Stimulated activated CD8-positive, alpha-beta memory T cell treated with anti-CD3 and anti-CD28 coated beads, Interleukin-15, amount 100 ng/mL, for 48 hours (primary cell): ENCODE measurements around the gene NFIA.
"Not testable (repeated sequence)": the region's sequence is repeated elsewhere in the genome, so short reads cannot be mapped to it uniquely, and the experiment has no call there.

Experiments used
- DNase-seq, 2 donors: peaks; one replicate each; pipeline ENCODE4 v3.0.0-alpha.2; 2020; ENCODE audit warnings: low read depth in 2 of 2

Gene NFIA

GRCh38 chr1:61102041-61102440 lies 19.7 kb downstream of the NFIA start:
- no peak for DNase-seq

- DNase-seq, result no peak
Measured at GRCh38 chr1:61102621-61103020, 20.3 kb downstream of the NFIA start.

GRCh38 chr1:61104220-61104671 lies 21.9 kb downstream of the NFIA start:
- no peak for DNase-seq

GRCh38 chr1:61107638-61108037 lies 25.3 kb downstream of the NFIA start:
- no peak for DNase-seq

GRCh38 chr1:61109158-61109557 lies 26.8 kb downstream of the NFIA start:
- DNase-seq, result no peak

- no peak for DNase-seq
Measured at GRCh38 chr1:61109910-61110309, 27.5 kb downstream of the NFIA start.

GRCh38 chr1:61110554-61110953 lies 28.2 kb downstream of the NFIA start:
- no peak for DNase-seq

GRCh38 chr1:61111084-61112004 lies 29.0 kb downstream of the NFIA start:
- no peak for DNase-seq

- no peak for DNase-seq
Measured at GRCh38 chr1:61114178-61114870, 32.0 kb downstream of the NFIA start.

- no peak for DNase-seq
Measured at GRCh38 chr1:61115436-61115835, 33.1 kb downstream of the NFIA start.

- no peak for DNase-seq
Measured at GRCh38 chr1:61116421-61116820, 34.1 kb downstream of the NFIA start.

- DNase-seq, result no peak
Measured at GRCh38 chr1:61117283-61117682, 34.9 kb downstream of the NFIA start.

GRCh38 chr1:61119085-61119484 lies 36.7 kb downstream of the NFIA start:
- no peak for DNase-seq

GRCh38 chr1:61120246-61120840 lies 38.0 kb downstream of the NFIA start:
- no peak for DNase-seq

GRCh38 chr1:61120998-61121397 lies 38.6 kb downstream of the NFIA start:
- no peak for DNase-seq

GRCh38 chr1:61121631-61122030 lies 39.3 kb downstream of the NFIA start:
- no peak for DNase-seq

- no peak for DNase-seq
Measured at GRCh38 chr1:61122389-61122788, 40.0 kb downstream of the NFIA start.

GRCh38 chr1:61123326-61123725 lies 41.0 kb downstream of the NFIA start:
- DNase-seq, result no peak

- DNase-seq, result no peak
Measured at GRCh38 chr1:61124078-61124477, 41.7 kb downstream of the NFIA start.

- DNase-seq, result no peak
Measured at GRCh38 chr1:61124696-61125095, 42.3 kb downstream of the NFIA start.

GRCh38 chr1:61125263-61125662 lies 42.9 kb downstream of the NFIA start:
- DNase-seq, result no peak

GRCh38 chr1:61125895-61126294 lies 43.5 kb downstream of the NFIA start:
- no peak for DNase-seq

- not testable (repeated sequence) for DNase-seq
Measured at GRCh38 chr1:61126843-61127242, 44.5 kb downstream of the NFIA start.
